CD4-positive, alpha-beta T cell (primary cell): Measurements from ENCODE around the gene SND1. TPM values are rescaled to one million over a fixed set of nuclear protein-coding genes. Genes with fewer than 3 reads are reported as not detected.

Source experiments
- ATAC-seq: fragments of 200-7000 bp; cut with Tn5 transposase; one replicate; pipeline ENCODE4 v1.10.0; 2022; ENCODE audit warnings: mild to moderate bottlenecking; ENCODE audit not compliant: poor library complexity
- CTCF ChIA-PET: fragments of 350-600 bp; sonication (Branson Sonifier 250); formaldehyde crosslinking; loops from one replicate; lab custom pipeline; 2021; ENCODE audit warnings: antibody characterized with exemption, inconsistent platforms; lab: Charles Lee
- POLR2A ChIA-PET: fragments of 350-600 bp; sonication (Branson Sonifier 250); formaldehyde crosslinking; loops from one replicate; lab custom pipeline; 2021; ENCODE audit warnings: antibody characterized with exemption, inconsistent platforms; lab: Charles Lee
- DNase-seq, 14 experiments: peaks; one replicate each; pipeline ENCODE4 v3.0.0-alpha.2; 2013 to 2020; ENCODE audit warnings: mixed read lengths in 2 of 14
- H3K27ac ChIP-seq, 2 donors: one replicate each; pipeline versions ENCODE4 v1.5.1 to v1.7.0; 2013; ENCODE audit warnings: low read length in 2 of 2, low read depth in 1 of 2, mild to moderate bottlenecking in 1 of 2
- H3K27me3 ChIP-seq, 2 experiments: 1 replicate in 1 of 2; 2 replicates in 1 of 2; pipeline versions ENCODE4 v1.6.1 to v1.7.0; 2013; ENCODE audit warnings: low read length in 2 of 2, control low read depth in 1 of 2, mild to moderate bottlenecking in 1 of 2, moderate library complexity in 1 of 2; ENCODE audit not compliant: insufficient read depth in 2 of 2, control insufficient read depth in 1 of 2
- H3K36me3 ChIP-seq: one replicate; pipeline ENCODE4 v1.6.1; 2013; ENCODE audit warnings: low read length, control low read depth; ENCODE audit not compliant: insufficient read depth
- H3K4me1 ChIP-seq: one replicate; pipeline ENCODE4 v1.6.1; 2013; ENCODE audit warnings: low read length, control low read depth; ENCODE audit not compliant: insufficient read depth
- H3K4me3 ChIP-seq: one replicate; pipeline ENCODE4 v1.5.1; 2013; ENCODE audit warnings: mild to moderate bottlenecking, low read length, moderate library complexity
- H3K9me3 ChIP-seq, 2 experiments: 1 replicate in 1 of 2; 2 replicates in 1 of 2; pipeline versions ENCODE4 v1.6.1 to v1.7.0; 2013; ENCODE audit warnings: low read length in 2 of 2, mild to moderate bottlenecking in 2 of 2, control low read depth in 1 of 2, moderate library complexity in 1 of 2; ENCODE audit not compliant: control insufficient read depth in 1 of 2, insufficient read depth in 1 of 2
- H3K27ac Mint-ChIP-seq: one replicate; pipeline ENCODE4 v1.8.0; 2020; ENCODE audit warnings: mixed read lengths
- H3K27me3 Mint-ChIP-seq: one replicate; pipeline ENCODE4 v1.8.0; 2021; ENCODE audit warnings: mixed read lengths
- H3K36me3 Mint-ChIP-seq: one replicate; pipeline ENCODE4 v1.8.0; 2021; ENCODE audit warnings: low read depth, mixed read lengths
- H3K4me1 Mint-ChIP-seq: one replicate; pipeline ENCODE4 v1.8.0; 2021; ENCODE audit warnings: low read depth, mixed read lengths
- H3K4me3 Mint-ChIP-seq: one replicate; pipeline ENCODE4 v1.8.0; 2020; ENCODE audit warnings: mild to moderate bottlenecking, mixed read lengths
- H3K9me3 Mint-ChIP-seq: one replicate; pipeline ENCODE4 v1.8.0; 2020; ENCODE audit warnings: mixed read lengths
- CTCF ChIP-seq: fragments of 200-600 bp; IDR thresholded peaks from one replicate; pipeline ENCODE4 v1.8.0; 2022; ENCODE audit warnings: antibody characterized with exemption, mild to moderate bottlenecking
- intact Hi-C, 2 experiments: fragments of 100-400 bp; cut with DNase I in 1 of 2; cut with micrococcal nuclease in 1 of 2; formaldehyde crosslinking; loops; one replicate each; pipeline versions ENCODE4 v1.15.1 to v1.9.0; 2023 to 2025; cut with DNase I, micrococcal nuclease
- total RNA-seq, 174 experiments: library from RNA in 2 of 174; stranded (reverse) in 2 of 174; gene quantifications; one replicate each; pipeline ENCODE4 v1.2.3 and lab custom pipeline; 2021 to 2026

SND1 gene
- total RNA-seq, 2 experiments from 2014 or later, result 104 to 113 TPM

- ChIA-PET CTCF (no interaction called here), POLR2A (no interaction called here)
- peaks cover 45% of the 10 kb centered on the region for H3K36me3 Mint-ChIP-seq
- Histone ChIP-seq H3K27ac (no peak overlapping the region), H3K4me3 (no peak overlapping the region), H3K27me3 (no peaks in the 10 kb centered on the region), H3K36me3 (peaks cover 86% of the 10 kb centered on the region), H3K4me1 (no peaks in the 10 kb centered on the region), H3K9me3 (no peaks in the 10 kb centered on the region)
- no peak for TF ChIP-seq CTCF
- no peak overlapping the region for H3K4me3 Mint-ChIP-seq
- intact Hi-C loops, result no loop called here
- no peaks in the 10 kb centered on the region for H3K27me3 Mint-ChIP-seq
- H3K9me3 Mint-ChIP-seq, result no peaks in the 10 kb centered on the region
- H3K4me1 Mint-ChIP-seq, result no peaks in the 10 kb centered on the region
- ATAC-seq (no peak), DNase-seq (no peak)
- no peak overlapping the region for H3K27ac Mint-ChIP-seq
These were observed 429.4 kb downstream of the SND1 start for GRCh38 chr7:128081351-128081750.

GRCh38 chr7:128081808-128082207, 429.8 kb downstream of the SND1 start:
- H3K4me3 ChIP-seq, result no peak overlapping the region
- H3K9me3 ChIP-seq, result no peaks in the 10 kb centered on the region
- intact Hi-C loops, result no loop called here
- DNase-seq (no peak), ATAC-seq (no peak)
- no peaks in the 10 kb centered on the region for H3K27me3 ChIP-seq
- no peak overlapping the region for H3K27ac ChIP-seq
- CTCF ChIA-PET, result no interaction called here
- no peaks in the 10 kb centered on the region for H3K4me1 Mint-ChIP-seq
- H3K9me3 Mint-ChIP-seq, result no peaks in the 10 kb centered on the region
- H3K36me3 ChIP-seq, result peaks cover 86% of the 10 kb centered on the region
- no peak for TF ChIP-seq CTCF
- H3K4me1 ChIP-seq, result no peaks in the 10 kb centered on the region
- no peak overlapping the region for H3K27ac Mint-ChIP-seq
- peaks cover 50% of the 10 kb centered on the region for H3K36me3 Mint-ChIP-seq
- no peak overlapping the region for H3K4me3 Mint-ChIP-seq
- no peaks in the 10 kb centered on the region for H3K27me3 Mint-ChIP-seq
- POLR2A ChIA-PET, result no interaction called here

- no peak for DNase-seq
- Histone ChIP-seq H3K4me1 (no peaks in the 10 kb centered on the region), H3K9me3 (no peaks in the 10 kb centered on the region), H3K4me3 (no peak overlapping the region), H3K36me3 (peaks cover 84% of the 10 kb centered on the region), H3K27me3 (no peaks in the 10 kb centered on the region), H3K27ac (no peak overlapping the region)
- no peak overlapping the region for H3K4me3 Mint-ChIP-seq
- TF ChIP-seq CTCF, result no peak
- no peak overlapping the region for H3K27ac Mint-ChIP-seq
- POLR2A ChIA-PET, result no interaction called here
- ATAC-seq, result no peak
- peaks cover 3% of the 10 kb centered on the region for H3K4me1 Mint-ChIP-seq
- peaks cover 56% of the 10 kb centered on the region for H3K36me3 Mint-ChIP-seq
- CTCF ChIA-PET, result no interaction called here
- intact Hi-C loops, result no loop called here
- H3K27me3 Mint-ChIP-seq, result no peaks in the 10 kb centered on the region
- H3K9me3 Mint-ChIP-seq, result no peaks in the 10 kb centered on the region
These were observed 430.4 kb downstream of the SND1 start for GRCh38 chr7:128082431-128082830.
